HUDEP-2 (cell line): ENCODE data around the gene DAP3.
"Not testable (repeated sequence)": the region's sequence is repeated elsewhere in the genome, so short reads cannot be mapped to it uniquely, and the experiment has no call there.

Experiments
- DNase-seq, 76 experiments: peaks; one replicate each; lab custom pipeline; 2025; ENCODE audit not compliant: unreplicated experiment in 76 of 76; lab: John Stamatoyannopoulos, UW

Gene DAP3

DNA sequence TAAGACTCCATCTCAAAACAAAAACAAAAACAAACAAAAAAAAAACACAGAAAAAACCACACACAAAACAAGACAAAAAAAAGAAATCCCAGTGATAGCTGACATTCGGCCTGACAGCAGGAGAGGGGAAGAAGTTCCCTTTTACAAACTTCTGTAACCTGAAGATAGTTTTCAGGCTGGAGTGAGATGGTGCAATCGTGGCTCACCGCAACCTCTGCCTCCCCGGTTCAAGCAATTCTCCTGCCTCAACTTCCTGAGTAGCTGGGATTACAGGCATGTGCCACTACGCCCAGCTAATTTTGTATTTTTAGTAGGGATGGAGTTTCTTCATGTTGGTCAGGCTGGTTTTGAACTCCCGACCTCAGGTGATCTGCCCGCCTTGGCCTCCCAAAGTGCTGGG lies 75.1 kb downstream of the DAP3 start:
- not testable (repeated sequence) for DNase-seq

DNA sequence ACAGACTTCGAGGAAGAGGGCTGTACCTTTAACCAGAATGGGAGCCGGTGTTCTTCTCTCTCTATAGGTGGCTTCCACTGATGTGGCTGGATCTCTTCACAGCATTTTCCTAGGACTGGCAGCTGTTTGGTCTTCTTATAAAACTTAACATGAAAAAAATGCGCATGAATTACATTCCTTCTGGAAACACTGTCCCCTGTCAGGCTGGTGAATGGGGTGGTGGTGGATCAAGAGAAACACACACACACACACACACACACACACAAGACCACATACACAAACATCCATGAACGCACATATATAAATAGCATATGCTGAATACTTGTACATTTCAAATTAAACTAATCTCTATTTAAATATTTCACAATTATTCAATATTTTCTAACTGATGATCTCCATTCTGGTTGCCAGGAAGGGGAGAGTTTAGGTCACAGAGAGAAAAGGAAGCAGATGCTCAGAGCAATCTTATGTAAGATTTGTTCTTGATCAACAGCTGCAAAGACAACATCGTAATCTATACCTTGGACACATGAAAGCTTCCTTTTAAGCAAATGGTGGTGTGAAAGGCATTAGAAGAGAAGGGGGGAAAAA lies 78.6 kb downstream of the DAP3 start:
- not testable (repeated sequence) for DNase-seq

DNA sequence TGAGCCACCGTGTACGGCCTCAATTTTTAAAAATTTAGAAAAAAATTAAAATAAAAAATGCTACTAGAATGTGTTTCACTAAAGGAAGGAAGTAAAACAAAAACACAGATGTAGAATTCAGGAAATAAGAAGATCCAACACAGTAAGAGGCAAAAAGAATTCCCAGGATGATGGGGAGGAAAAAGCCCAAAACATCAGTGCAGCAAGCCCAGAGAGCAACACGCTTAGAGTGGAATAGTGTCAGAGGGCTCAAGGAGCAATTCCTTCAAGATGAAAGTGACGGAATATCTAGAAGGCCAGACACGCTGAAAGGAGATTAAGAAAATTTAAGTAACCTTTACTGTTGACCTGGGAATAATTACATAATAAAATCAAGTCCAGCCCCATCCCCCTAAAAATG lies 80.4 kb downstream of the DAP3 start:
- DNase-seq = no peak

DNA sequence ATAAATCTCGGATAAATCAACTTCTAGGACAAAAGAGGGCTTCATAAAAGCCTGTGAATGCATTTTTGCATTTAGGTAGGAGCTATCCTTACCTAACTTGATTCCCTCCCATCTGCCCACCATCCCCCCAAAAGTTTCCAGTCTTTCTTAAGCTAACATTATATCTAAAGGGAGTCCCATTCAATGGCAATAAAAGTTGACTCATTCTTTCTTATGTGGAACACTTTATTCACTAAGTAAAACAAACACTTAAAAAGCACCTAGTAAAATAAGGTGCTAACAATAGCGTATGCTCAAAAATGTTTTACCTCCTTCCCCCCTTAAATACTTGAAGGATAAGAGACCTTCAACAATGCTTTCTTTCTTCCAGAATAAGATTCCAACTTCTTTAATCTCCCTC lies 84.3 kb downstream of the DAP3 start:
- DNase-seq = no peak

DNA sequence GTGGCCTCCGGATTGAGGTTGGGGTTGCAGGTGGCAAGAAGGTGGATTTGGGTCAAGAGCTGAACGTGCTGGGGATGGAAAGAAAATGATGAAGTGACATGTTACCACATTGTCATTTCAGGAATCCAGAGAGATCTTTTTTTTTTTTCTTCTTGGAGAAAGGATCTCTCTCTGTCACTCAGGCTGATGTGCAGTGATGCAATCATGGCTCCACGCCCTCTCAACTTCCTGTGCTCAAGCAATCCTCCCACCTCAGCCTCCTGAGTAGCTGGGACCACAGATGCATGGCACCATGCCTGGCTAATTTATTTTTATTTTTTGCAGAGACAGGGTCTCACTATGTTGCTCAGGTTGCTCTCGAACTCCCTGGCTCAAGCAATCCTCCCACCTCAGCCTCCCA lies 87.5 kb downstream of the DAP3 start:
- peak in 17 of 76 experiments; percentile 2 to 24 (median 8) for DNase-seq

DNA sequence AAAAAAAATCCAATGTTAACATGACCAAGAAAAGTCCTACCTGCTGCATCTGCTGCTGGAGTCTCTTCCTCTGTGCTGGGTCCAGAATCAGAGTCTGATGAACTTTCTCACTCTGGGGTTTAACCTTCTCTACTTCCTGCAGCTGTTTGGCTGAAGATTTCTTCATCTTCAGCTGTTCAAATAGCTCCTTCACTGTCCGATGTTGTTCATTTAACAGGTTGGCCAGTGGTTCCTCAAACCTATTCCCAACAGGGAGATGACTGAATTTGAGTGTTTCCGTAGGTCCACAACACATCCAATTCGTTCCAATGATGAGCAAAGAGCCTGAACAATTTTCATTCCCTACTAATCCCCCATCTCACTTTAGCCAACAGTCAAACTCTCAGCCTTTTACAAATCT lies 88.7 kb downstream of the DAP3 start:
- DNase-seq = no peak
